OCI-LY1 (cell line): ENCODE results near the gene RETN.

Experiments used
- H2AFZ ChIP-seq: fragments of 200-600 bp; sonication (generic), shearing (Covaris generic); 2 replicates; pipeline ENCODE4 v1.6.0; 2014; ENCODE audit warnings: antibody characterized with exemption, mild to moderate bottlenecking, low read length
- H3F3A ChIP-seq: fragments of 200-600 bp; sonication (generic), shearing (Covaris generic); 2 replicates; pipeline ENCODE4 v1.6.0; 2014; ENCODE audit warnings: mild to moderate bottlenecking, antibody characterized with exemption, low read length, moderate library complexity; ENCODE audit not compliant: insufficient read depth
- H3K27ac ChIP-seq: fragments of 200-600 bp; sonication (generic); 2 replicates; pipeline ENCODE4 v1.5.1; 2014; ENCODE audit warnings: low read length, mixed run types, mild to moderate bottlenecking, low read depth; ENCODE audit not compliant: poor library complexity, severe bottlenecking
- H3K27me3 ChIP-seq: fragments of 200-600 bp; sonication (generic); 2 replicates; pipeline ENCODE4 v1.6.0; 2014; ENCODE audit warnings: antibody characterized with exemption, mild to moderate bottlenecking, low read length, moderate library complexity; ENCODE audit not compliant: insufficient read depth
- H3K36me3 ChIP-seq: fragments of 200-600 bp; sonication (generic); 2 replicates; pipeline ENCODE4 v1.6.1; 2014; ENCODE audit warnings: mild to moderate bottlenecking, antibody characterized with exemption, low read length, moderate library complexity, mixed read lengths; ENCODE audit not compliant: insufficient read depth
- H3K4me1 ChIP-seq: fragments of 200-600 bp; sonication (generic); 2 replicates; pipeline ENCODE4 v1.5.1; 2014; ENCODE audit warnings: mild to moderate bottlenecking, low read length, moderate library complexity; ENCODE audit not compliant: insufficient read depth, severe bottlenecking
- H3K4me2 ChIP-seq: fragments of 200-600 bp; sonication (generic), shearing (Covaris generic); 2 replicates; pipeline ENCODE4 v1.6.1; 2014; ENCODE audit warnings: low read length
- H3K4me3 ChIP-seq: fragments of 200-600 bp; sonication (generic); 2 replicates; pipeline ENCODE4 v1.5.1; 2014; ENCODE audit warnings: low read length, low read depth, mild to moderate bottlenecking, mixed read lengths; ENCODE audit not compliant: poor library complexity, severe bottlenecking
- H3K79me2 ChIP-seq: fragments of 200-600 bp; shearing (Covaris generic); 2 replicates; pipeline ENCODE4 v1.6.1; 2016; ENCODE audit warnings: mixed run types, low read length, mixed read lengths; ENCODE audit not compliant: insufficient read depth
- H3K9ac ChIP-seq: fragments of 200-600 bp; sonication (generic), shearing (Covaris generic); 2 replicates; pipeline ENCODE4 v1.6.1; 2014; ENCODE audit warnings: mild to moderate bottlenecking, low read length, mixed read lengths
- H3K9me2 ChIP-seq: fragments of 200-600 bp; sonication (generic), shearing (Covaris generic); 2 replicates; pipeline ENCODE4 v1.6.1; 2014; ENCODE audit warnings: low read depth, mild to moderate bottlenecking, low read length, mixed read lengths
- H3K9me3 ChIP-seq: fragments of 200-600 bp; shearing (Covaris generic); 2 replicates; pipeline ENCODE4 v1.6.1; 2014; ENCODE audit warnings: low read length, mixed read lengths
- H4K20me1 ChIP-seq: fragments of 200-600 bp; sonication (generic), shearing (Covaris generic); 2 replicates; pipeline ENCODE4 v1.6.0; 2016; ENCODE audit warnings: mild to moderate bottlenecking, low read length; ENCODE audit not compliant: insufficient read depth
- CTCF ChIP-seq: fragments of 200-600 bp; sonication (generic), shearing (Covaris generic); IDR thresholded peaks from 2 replicates; pipeline ENCODE4 v1.5.1; 2017; ENCODE audit warnings: mild to moderate bottlenecking, antibody characterized with exemption, low read length, moderate library complexity, mixed read lengths
- EZH2 ChIP-seq: fragments of 200-600 bp; sonication (generic), shearing (Covaris generic); IDR thresholded peaks from 2 replicates; pipeline ENCODE4 v1.8.0; 2017; ENCODE audit warnings: borderline replicate concordance, mixed run types, mild to moderate bottlenecking, antibody characterized with exemption, low read length, moderate library complexity, mixed read lengths

Gene RETN

GRCh38 chr19:7661744-7662538, 6.9 kb upstream of the RETN start:
- peaks cover 8% of the 10 kb centered on the region for H3K4me1 ChIP-seq
- no peak overlapping the region for H3K4me2 ChIP-seq
- H2AFZ ChIP-seq = no peak overlapping the region
- TF ChIP-seq EZH2 (no peak), CTCF (no peak)
- no peaks in the 10 kb centered on the region for H3K9me2 ChIP-seq
- H3K9me3 ChIP-seq = no peaks in the 10 kb centered on the region
- H3F3A ChIP-seq = no peaks in the 10 kb centered on the region
- H3K36me3 ChIP-seq = no peaks in the 10 kb centered on the region
- H3K27ac ChIP-seq = no peak overlapping the region
- no peaks in the 10 kb centered on the region for H3K79me2 ChIP-seq
- no peaks in the 10 kb centered on the region for H4K20me1 ChIP-seq
- H3K9ac ChIP-seq = no peak overlapping the region
- H3K4me3 ChIP-seq = no peak overlapping the region
- H3K27me3 ChIP-seq = no peaks in the 10 kb centered on the region; the same call in 1 of the 2 replicates

- no peaks in the 10 kb centered on the region for H3F3A ChIP-seq
Observed at GRCh38 chr19:7662657-7663056, 6.2 kb upstream of the RETN start.

GRCh38 chr19:7663706-7664105, 5.1 kb upstream of the RETN start:
- Histone ChIP-seq H3K36me3 (no peaks in the 10 kb centered on the region), H3K9me3 (no peaks in the 10 kb centered on the region), H3K4me3 (no peak overlapping the region), H3K9me2 (no peaks in the 10 kb centered on the region), H3K9ac (no peak overlapping the region), H3F3A (no peaks in the 10 kb centered on the region), H3K4me1 (no peaks in the 10 kb centered on the region), H3K4me2 (no peak overlapping the region), H3K27me3 (no peaks in the 10 kb centered on the region; the same call in 1 of the 2 replicates), H2AFZ (no peak overlapping the region), H3K79me2 (no peaks in the 10 kb centered on the region), H3K27ac (no peak overlapping the region), H4K20me1 (no peaks in the 10 kb centered on the region)
- TF ChIP-seq EZH2 (no peak), CTCF (no peak)

More at GRCh38 chr19:7662657-7663056, 6.2 kb upstream of the RETN start:
- H3K36me3 ChIP-seq = no peaks in the 10 kb centered on the region
- H2AFZ ChIP-seq = no peak overlapping the region
- no peaks in the 10 kb centered on the region for H3K9me2 ChIP-seq
- H3K9me3 ChIP-seq = no peaks in the 10 kb centered on the region
- H3K4me2 ChIP-seq = no peak overlapping the region
- H3K9ac ChIP-seq = no peak overlapping the region
- H3K79me2 ChIP-seq = no peaks in the 10 kb centered on the region
- H3K4me3 ChIP-seq = no peak overlapping the region
- TF ChIP-seq EZH2 = no peak
- no peak for TF ChIP-seq CTCF
- H3K4me1 ChIP-seq = peaks cover 8% of the 10 kb centered on the region
- H3K27me3 ChIP-seq = no peaks in the 10 kb centered on the region; the same call in 1 of the 2 replicates
- no peaks in the 10 kb centered on the region for H4K20me1 ChIP-seq
- no peak overlapping the region for H3K27ac ChIP-seq
